Neuronal stem cell (in vitro differentiated cells): ENCODE results near the gene NECTIN1.

ENCODE experiments used
- DNase-seq: peaks from one replicate; pipeline ENCODE4 v3.0.0-alpha.2; 2013; ENCODE audit warnings: low spot score
- H2AFZ ChIP-seq: one replicate; pipeline ENCODE4 v1.6.1; 2013; ENCODE audit warnings: mild to moderate bottlenecking, low read length, inconsistent platforms
- H2AK5ac ChIP-seq: 2 replicates; pipeline ENCODE4 v1.6.1; 2013; ENCODE audit warnings: low read depth, mild to moderate bottlenecking, inconsistent platforms, low read length, moderate library complexity, mixed read lengths
- H2BK120ac ChIP-seq: 2 replicates; pipeline ENCODE4 v1.6.1; 2013; ENCODE audit warnings: low read depth, mild to moderate bottlenecking, inconsistent platforms, low read length, moderate library complexity, mixed read lengths
- H2BK12ac ChIP-seq: one replicate; pipeline ENCODE4 v1.6.1; 2013; ENCODE audit warnings: low read length, inconsistent platforms
- H2BK15ac ChIP-seq: 2 replicates; pipeline ENCODE4 v1.6.1; 2013; ENCODE audit warnings: mild to moderate bottlenecking, low read length, inconsistent platforms, mixed read lengths
- H2BK5ac ChIP-seq: one replicate; pipeline ENCODE4 v1.6.1; 2013; ENCODE audit warnings: inconsistent platforms, mild to moderate bottlenecking, low read length, moderate library complexity
- H3K14ac ChIP-seq: one replicate; pipeline ENCODE4 v1.6.1; 2013; ENCODE audit warnings: low read length, inconsistent platforms
- H3K18ac ChIP-seq: 2 replicates; pipeline ENCODE4 v1.6.1; 2013; ENCODE audit warnings: low read length, inconsistent platforms
- H3K23ac ChIP-seq: 2 replicates; pipeline ENCODE4 v1.6.1; 2013; ENCODE audit warnings: low read depth, mild to moderate bottlenecking, mixed read lengths, low read length, inconsistent platforms; ENCODE audit not compliant: poor library complexity
- H3K27ac ChIP-seq: replicated peaks from 3 replicates; pipeline ENCODE4 v1.5.1; 2013; ENCODE audit warnings: low read length, inconsistent platforms
- H3K27me3 ChIP-seq, 3 experiments: 2 replicates each; pipeline ENCODE4 v1.6.1; 2013; ENCODE audit warnings: low read length in 3 of 3, mild to moderate bottlenecking in 2 of 3, inconsistent platforms in 1 of 3, low read depth in 1 of 3, mixed read lengths in 1 of 3, moderate library complexity in 1 of 3; ENCODE audit not compliant: control insufficient read depth in 3 of 3, insufficient read depth in 3 of 3
- H3K36me3 ChIP-seq, 2 donors: replicated peaks in 1 of 2; 2 replicates each; pipeline ENCODE4 v1.6.1; 2013; ENCODE audit warnings: low read length in 2 of 2; ENCODE audit not compliant: control insufficient read depth in 2 of 2, insufficient read depth in 2 of 2
- H3K4ac ChIP-seq: 2 replicates; pipeline ENCODE4 v1.6.1; 2013; ENCODE audit warnings: inconsistent platforms, mild to moderate bottlenecking, low read length, moderate library complexity
- H3K4me1 ChIP-seq, 2 donors: 1 replicate in 1 of 2; 2 replicates in 1 of 2; pipeline ENCODE4 v1.6.1; 2013; ENCODE audit warnings: low read length in 2 of 2, low read depth in 1 of 2; ENCODE audit not compliant: control insufficient read depth in 2 of 2, insufficient read depth in 1 of 2
- H3K4me2 ChIP-seq: one replicate; pipeline ENCODE4 v1.6.1; 2013; ENCODE audit warnings: mild to moderate bottlenecking, low read length, inconsistent platforms; ENCODE audit not compliant: insufficient read depth, poor library complexity, severe bottlenecking
- H3K4me3 ChIP-seq, 2 donors: 2 replicates each; pipeline ENCODE4 v1.5.1; 2013; ENCODE audit warnings: low read length in 2 of 2, mild to moderate bottlenecking in 2 of 2, inconsistent platforms in 1 of 2, moderate library complexity in 1 of 2
- H3K79me1 ChIP-seq: one replicate; pipeline ENCODE4 v1.6.1; 2013; ENCODE audit warnings: low read depth, mild to moderate bottlenecking, inconsistent platforms, low read length, moderate library complexity
- H3K9ac ChIP-seq: one replicate; pipeline ENCODE4 v1.6.1; 2013; ENCODE audit warnings: mild to moderate bottlenecking, low read depth, low read length, inconsistent platforms; ENCODE audit not compliant: poor library complexity
- H3K9me3 ChIP-seq, 2 donors: replicated peaks in 1 of 2; 2 replicates each; pipeline versions ENCODE3 to v1.6.1; 2013; ENCODE audit warnings: low read length in 2 of 2, mild to moderate bottlenecking in 2 of 2, inconsistent platforms in 1 of 2, low read depth in 1 of 2, mixed read lengths in 1 of 2, moderate library complexity in 1 of 2; ENCODE audit not compliant: control insufficient read depth in 2 of 2, insufficient read depth in 1 of 2
- H4K8ac ChIP-seq: one replicate; pipeline ENCODE4 v1.6.1; 2013; ENCODE audit warnings: low read depth, mild to moderate bottlenecking, inconsistent platforms, low read length, moderate library complexity
- H4K91ac ChIP-seq: one replicate; pipeline ENCODE4 v1.6.1; 2013; ENCODE audit warnings: low read length, low read depth, mild to moderate bottlenecking, inconsistent platforms; ENCODE audit not compliant: poor library complexity
- WGBS, 2 donors: extraction: QIAGEN DNeasy Blood & Tissue Kit; methylation state at CpG; one replicate each; pipeline ENCODE4 v1.1.7; 2013; ENCODE audit warnings: missing lambda C conversion rate in 2 of 2, mixed read lengths in 1 of 2; ENCODE audit not compliant: insufficient read length in 2 of 2, insufficient replicate concordance in 1 of 2; ENCODE audit errors: extremely low coverage in 2 of 2; 5-methylcytosine and 5-hydroxymethylcytosine counted together

NECTIN1 gene

DNA sequence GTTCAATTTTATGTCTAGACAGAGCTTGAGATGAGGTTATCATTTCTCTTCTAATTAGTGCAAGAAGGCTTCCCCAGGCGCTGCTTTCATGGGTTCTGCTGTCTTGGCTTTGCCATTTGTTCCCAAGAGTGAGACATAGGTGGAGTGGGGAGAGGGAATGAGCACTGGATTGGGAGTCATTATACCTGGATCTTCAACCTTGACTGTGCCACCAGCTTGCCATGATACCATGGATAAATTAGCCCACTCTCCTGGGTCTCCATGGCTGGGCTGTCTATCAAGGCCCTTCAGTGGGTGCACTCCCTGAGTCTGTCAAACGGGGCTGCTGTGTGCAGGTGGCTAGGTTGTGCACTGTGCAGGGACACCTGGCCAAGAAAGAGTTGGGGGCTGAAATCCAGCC, 15.6 kb upstream of the NECTIN1 start:
- Histone ChIP-seq H3K23ac (no peak overlapping the region), H2BK15ac (no peak overlapping the region), H4K91ac (no peak overlapping the region), H3K9ac (no peak overlapping the region), H2BK120ac (no peak overlapping the region), H2BK12ac (no peak overlapping the region), H3K18ac (no peak overlapping the region), H4K8ac (no peak overlapping the region), H3K9me3 (peaks cover 0 to 2% of the 10 kb centered on the region in 2 donors), H3K27ac (no peak overlapping the region), H3K79me1 (no peaks in the 10 kb centered on the region), H2BK5ac (no peak overlapping the region), H3K4me1 (peaks cover 4 to 8% of the 10 kb centered on the region in 2 donors), H3K4me3 (no peak overlapping the region), H2AK5ac (no peak overlapping the region), H3K4me2 (no peak overlapping the region), H3K36me3 (no peaks in the 10 kb centered on the region), H3K14ac (no peak overlapping the region), H3K27me3 (peaks cover 0 to 57% (median 8%) of the 10 kb centered on the region in 3 experiments), H2AFZ (no peak overlapping the region), H3K4ac (no peak overlapping the region)
- no peak for DNase-seq
- WGBS, 2 donors, result no CpG with 5 or more reads among the region's 2 CpGs

- no CpG with 5 or more reads among the region's 8 CpGs for WGBS, 2 donors
- H3K27ac ChIP-seq, result no peak overlapping the region
- no peak overlapping the region for H4K8ac ChIP-seq
Observed at GRCh38 chr11:119743006-119743405, 14.0 kb upstream of the NECTIN1 start.

GRCh38 chr11:119742263-119742861, 13.4 kb upstream of the NECTIN1 start:
- Histone ChIP-seq H3K14ac (peak overlapping the region; percentile 76), H3K79me1 (no peaks in the 10 kb centered on the region), H3K4me1 (peaks cover 4 to 8% of the 10 kb centered on the region in 2 donors), H3K36me3 (no peaks in the 10 kb centered on the region), H3K23ac (peak overlapping the region; percentile 94), H4K91ac (peak overlapping the region; percentile 5), H3K18ac (peak overlapping the region; percentile 81), H3K9ac (peak overlapping the region; percentile 89), H3K4me2 (peak overlapping the region; percentile 82), H2BK15ac (peak overlapping the region; percentile 81), H3K27me3 (peaks cover 0 to 67% (median 8%) of the 10 kb centered on the region in 3 experiments), H2BK12ac (no peak overlapping the region), H2AFZ (peak overlapping the region; percentile 97), H3K4ac (no peak overlapping the region), H2AK5ac (peak overlapping the region; percentile 32), H2BK5ac (no peak overlapping the region), H3K4me3 (peak overlapping the region; percentile 37 to 69), H2BK120ac (peak overlapping the region; percentile 63), H3K9me3 (peaks cover 0 to 2% of the 10 kb centered on the region in 2 donors), H3K27ac (no peak overlapping the region), H4K8ac (no peak overlapping the region)
- DNase-seq, result peak; percentile 44
- WGBS, 2 donors, result no CpG with 5 or more reads among the region's 38 CpGs

More at GRCh38 chr11:119743006-119743405, 14.0 kb upstream of the NECTIN1 start:
- Histone ChIP-seq H3K79me1 (no peaks in the 10 kb centered on the region), H3K4me1 (peaks cover 4 to 8% of the 10 kb centered on the region in 2 donors), H3K14ac (no peak overlapping the region), H3K4me3 (peak overlapping the region in 1 of 2 donors; percentile 15), H3K4me2 (peak overlapping the region; percentile 82), H2AK5ac (peak overlapping the region; percentile 60), H3K4ac (no peak overlapping the region), H2BK12ac (no peak overlapping the region), H3K36me3 (no peaks in the 10 kb centered on the region), H3K18ac (peak overlapping the region; percentile 69), H2BK15ac (peak overlapping the region; percentile 1), H2BK120ac (no peak overlapping the region), H3K27me3 (peaks cover 0 to 63% (median 8%) of the 10 kb centered on the region in 3 experiments), H3K9ac (no peak overlapping the region), H3K23ac (peak overlapping the region; percentile 48), H3K9me3 (peaks cover 0 to 2% of the 10 kb centered on the region in 2 donors), H2BK5ac (no peak overlapping the region), H4K91ac (no peak overlapping the region), H2AFZ (peak overlapping the region; percentile 97)
- DNase-seq, result no peak

DNA sequence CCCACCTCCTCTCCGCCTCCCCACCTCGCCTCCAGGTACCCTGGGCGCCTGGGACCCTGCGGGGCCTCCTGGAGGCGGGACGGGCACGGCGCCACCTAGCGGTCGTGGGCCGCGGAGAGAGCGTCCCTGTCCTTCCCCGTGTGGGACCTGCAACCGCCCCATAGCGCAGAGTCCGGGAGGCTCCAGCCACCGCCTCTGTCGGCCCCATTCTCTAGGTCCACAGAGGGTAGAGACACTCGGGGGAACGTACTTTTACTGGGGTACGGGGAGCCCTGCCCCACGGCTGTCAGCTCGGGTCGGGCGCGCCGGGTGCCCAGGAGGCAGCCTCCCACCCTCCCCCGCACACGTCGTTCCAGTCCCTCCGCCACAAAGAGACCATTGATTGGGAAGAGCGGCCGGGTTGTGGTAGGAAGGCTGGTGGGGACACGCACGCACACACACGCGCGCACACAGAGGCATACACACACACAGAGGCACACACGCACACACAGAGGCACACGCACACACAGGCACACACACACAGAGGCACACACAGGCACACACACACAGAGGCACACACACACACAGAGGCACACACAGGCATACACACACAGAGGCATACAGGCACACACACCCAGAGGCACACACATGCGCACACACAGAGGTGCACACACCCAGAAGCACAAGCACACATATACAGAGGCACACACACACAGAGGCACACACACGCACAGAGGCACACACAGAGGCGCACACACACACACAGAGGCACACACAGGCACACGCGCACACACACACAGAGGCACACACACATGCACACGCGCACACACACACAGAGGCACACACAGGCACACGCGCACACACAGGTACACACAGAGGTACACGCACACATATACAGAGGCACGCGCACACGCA, 12.6 kb upstream of the NECTIN1 start:
- H3K27me3 ChIP-seq, result peaks cover 0 to 73% (median 8%) of the 10 kb centered on the region in 3 experiments

More for the DNA sequence above, 12.6 kb upstream of the NECTIN1 start:
- no CpG with 5 or more reads among the region's 54 CpGs for WGBS, 2 donors
- Histone ChIP-seq H3K4ac (no peak overlapping the region), H3K79me1 (no peaks in the 10 kb centered on the region), H2BK120ac (peak overlapping the region; percentile 63), H2BK15ac (peak overlapping the region; percentile 81), H4K8ac (no peak overlapping the region), H3K27ac (no peak overlapping the region), H3K18ac (peak overlapping the region; percentile 81), H3K9me3 (peaks cover 0 to 2% of the 10 kb centered on the region in 2 donors), H2AK5ac (peak overlapping the region; percentile 32), H2AFZ (no peak overlapping the region), H3K4me2 (peak overlapping the region; percentile 73), H3K14ac (peak overlapping the region; percentile 76), H4K91ac (peak overlapping the region; percentile 5), H2BK12ac (peak overlapping the region; percentile 91), H3K9ac (peak overlapping the region; percentile 89), H3K4me1 (peaks cover 4 to 8% of the 10 kb centered on the region in 2 donors), H2BK5ac (no peak overlapping the region), H3K23ac (peak overlapping the region; percentile 94), H3K36me3 (no peaks in the 10 kb centered on the region), H3K4me3 (peak overlapping the region in 1 of 2 donors; percentile 67)
- peak; percentile 56 for DNase-seq
